NT2/D1 (cell line): Measurements from ENCODE around the gene BATF3.

Experiments
- DNase-seq: peaks from one replicate; pipeline ENCODE4 v3.0.0-alpha.2; 2011; ENCODE audit warnings: low read depth, low spot score
- H3K27me3 ChIP-seq: 2 replicates; pipeline ENCODE4 v1.6.0; 2011; ENCODE audit warnings: mild to moderate bottlenecking; ENCODE audit not compliant: insufficient read length, insufficient read depth
- H3K36me3 ChIP-seq: 2 replicates; pipeline ENCODE4 v1.6.1; 2011; ENCODE audit warnings: mild to moderate bottlenecking, low read length, mixed read lengths; ENCODE audit not compliant: insufficient read depth, insufficient read length
- H3K4me1 ChIP-seq: 2 replicates; pipeline ENCODE4 v1.5.1; 2011; ENCODE audit not compliant: insufficient read depth, insufficient read length
- H3K4me3 ChIP-seq: 2 replicates; pipeline ENCODE4 v1.5.1; 2011; ENCODE audit warnings: low read depth; ENCODE audit not compliant: insufficient read length
- H3K9ac ChIP-seq: 2 replicates; pipeline ENCODE4 v1.6.0; 2011; ENCODE audit warnings: low read depth; ENCODE audit not compliant: insufficient read length
- H3K9me3 ChIP-seq: 2 replicates; pipeline ENCODE4 v1.5.1; 2011; ENCODE audit warnings: mild to moderate bottlenecking, low read length; ENCODE audit not compliant: insufficient read depth
- SUZ12 ChIP-seq: IDR thresholded peaks from 2 replicates; pipeline ENCODE4 v1.6.1; 2011; ENCODE audit not compliant: insufficient read length, insufficient read depth; ENCODE audit errors: extremely low read depth
- YY1 ChIP-seq: IDR thresholded peaks from 2 replicates; pipeline ENCODE4 v1.6.1; 2011; ENCODE audit not compliant: insufficient read length, insufficient read depth
- ZNF274 ChIP-seq: IDR thresholded peaks from 2 replicates; pipeline ENCODE4 v1.6.1; 2011; ENCODE audit warnings: mild to moderate bottlenecking, low read depth, low read length

The BATF3 gene

GRCh38 chr1:212671342-212672031, 28.2 kb downstream of the BATF3 start:
- DNase-seq = peak; percentile 57
- Histone ChIP-seq H3K9me3 (no peaks in the 10 kb centered on the region), H3K4me3 (no peak overlapping the region), H3K9ac (no peak overlapping the region), H3K36me3 (no peaks in the 10 kb centered on the region), H3K4me1 (peaks cover 2% of the 10 kb centered on the region), H3K27me3 (peaks cover 2% of the 10 kb centered on the region)
- TF ChIP-seq SUZ12 = no peak
- no peak for TF ChIP-seq YY1
- TF ChIP-seq ZNF274 = no peak

GRCh38 chr1:212670882-212671281, 28.8 kb downstream of the BATF3 start:
- no peak overlapping the region for H3K4me3 ChIP-seq
- H3K9me3 ChIP-seq = no peaks in the 10 kb centered on the region
- DNase-seq = no peak
- peaks cover 8% of the 10 kb centered on the region for H3K27me3 ChIP-seq
- TF ChIP-seq ZNF274 (no peak), YY1 (no peak), SUZ12 (no peak)
- no peak overlapping the region for H3K9ac ChIP-seq
- peaks cover 2% of the 10 kb centered on the region for H3K4me1 ChIP-seq
- no peaks in the 10 kb centered on the region for H3K36me3 ChIP-seq

GRCh38 chr1:212670301-212670700, 29.3 kb downstream of the BATF3 start:
- no peak overlapping the region for H3K4me3 ChIP-seq
- TF ChIP-seq SUZ12 (no peak), YY1 (no peak), ZNF274 (no peak)
- H3K36me3 ChIP-seq = no peaks in the 10 kb centered on the region

GRCh38 chr1:212669600-212669999, 30.0 kb downstream of the BATF3 start:
- no peaks in the 10 kb centered on the region for H3K9me3 ChIP-seq
- H3K27me3 ChIP-seq = peaks cover 17% of the 10 kb centered on the region
- peaks cover 5% of the 10 kb centered on the region for H3K4me1 ChIP-seq
- no peak for DNase-seq
- TF ChIP-seq YY1 = no peak
- TF ChIP-seq SUZ12 = no peak
- no peak for TF ChIP-seq ZNF274
- no peaks in the 10 kb centered on the region for H3K36me3 ChIP-seq
- H3K9ac ChIP-seq = no peak overlapping the region
- H3K4me3 ChIP-seq = no peak overlapping the region

More at GRCh38 chr1:212670301-212670700, 29.3 kb downstream of the BATF3 start:
- Histone ChIP-seq H3K9me3 (no peaks in the 10 kb centered on the region), H3K9ac (no peak overlapping the region), H3K27me3 (peaks cover 12% of the 10 kb centered on the region), H3K4me1 (peaks cover 2% of the 10 kb centered on the region)
- no peak for DNase-seq

- Histone ChIP-seq H3K4me3 (no peak overlapping the region), H3K9ac (no peak overlapping the region), H3K36me3 (no peaks in the 10 kb centered on the region), H3K4me1 (peaks cover 5% of the 10 kb centered on the region), H3K9me3 (no peaks in the 10 kb centered on the region), H3K27me3 (peaks cover 18% of the 10 kb centered on the region)
- no peak for DNase-seq
- TF ChIP-seq ZNF274 = no peak
- TF ChIP-seq SUZ12 = no peak
- no peak for TF ChIP-seq YY1
Measured at GRCh38 chr1:212669102-212669501, 30.5 kb downstream of the BATF3 start.

DNA sequence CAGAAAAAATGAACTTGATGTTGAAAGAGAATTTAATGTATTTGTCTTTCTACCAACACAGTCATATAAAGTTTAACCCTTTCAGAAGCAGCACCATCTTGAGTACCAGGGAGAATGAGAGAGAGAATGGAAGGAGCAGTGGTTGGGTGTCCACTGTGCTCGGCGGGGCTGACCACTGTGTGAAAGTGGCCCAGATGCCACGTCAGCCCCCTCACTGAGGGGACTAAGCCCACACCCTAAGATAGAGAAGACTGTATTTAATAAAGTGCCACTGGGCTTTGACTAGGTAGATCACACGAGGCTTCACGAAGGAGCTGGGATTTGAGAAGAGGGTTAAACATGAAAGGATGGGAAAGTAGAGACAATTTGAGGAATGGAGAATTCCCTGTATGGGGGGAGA, 31.2 kb downstream of the BATF3 start:
- peaks cover 18% of the 10 kb centered on the region for H3K27me3 ChIP-seq
- peaks cover 5% of the 10 kb centered on the region for H3K4me1 ChIP-seq
- H3K9ac ChIP-seq = no peak overlapping the region
- no peak overlapping the region for H3K4me3 ChIP-seq
- no peaks in the 10 kb centered on the region for H3K9me3 ChIP-seq
- H3K36me3 ChIP-seq = no peaks in the 10 kb centered on the region
- no peak for DNase-seq
- TF ChIP-seq YY1 (no peak), SUZ12 (no peak), ZNF274 (no peak)

DNA sequence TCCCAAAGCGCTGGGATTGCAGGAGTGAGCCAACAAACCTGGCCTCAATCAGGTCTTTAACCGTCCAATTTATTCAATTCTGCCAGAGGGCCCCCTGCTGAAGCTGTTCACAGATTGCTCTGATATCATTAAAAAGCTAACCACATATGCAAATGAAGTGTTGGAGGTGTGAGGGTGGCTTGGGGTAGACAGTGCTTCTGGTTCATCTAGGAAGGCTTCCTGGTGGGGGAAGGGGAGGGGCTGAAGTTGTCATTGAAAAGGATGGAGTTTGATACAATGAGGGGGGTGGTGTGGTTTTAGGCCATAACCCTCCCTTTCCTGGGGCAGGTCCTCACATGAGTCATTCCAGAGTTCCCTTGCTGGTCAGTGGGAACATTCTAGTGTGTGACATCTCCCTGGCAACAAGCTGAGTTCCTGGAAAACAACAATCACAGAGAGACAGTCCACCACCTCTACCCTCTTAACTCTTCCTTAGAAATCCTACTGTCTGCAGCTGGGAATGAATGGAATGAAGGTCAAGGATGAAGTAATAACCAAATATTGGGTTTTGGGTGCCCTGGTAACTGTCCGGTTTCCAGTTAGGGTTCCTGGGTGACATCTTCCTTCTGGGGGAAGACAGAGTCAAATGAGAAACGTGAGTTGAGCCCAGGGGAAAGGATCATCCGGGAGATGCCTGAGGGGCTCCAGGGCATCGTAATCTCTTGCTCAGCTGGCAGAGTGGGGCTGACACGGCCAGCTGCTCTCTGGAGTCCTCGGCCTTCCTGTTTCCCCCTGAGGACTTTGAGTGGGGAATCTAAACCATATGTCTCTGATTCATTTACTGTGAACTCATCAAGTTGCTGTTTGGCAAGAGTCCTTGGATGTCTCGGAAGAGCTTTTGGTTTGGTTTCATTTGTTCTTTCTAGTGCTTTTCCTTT, 32.2 kb downstream of the BATF3 start:
- no peak for TF ChIP-seq YY1
- no peak for TF ChIP-seq SUZ12
- no peak for TF ChIP-seq ZNF274
- Histone ChIP-seq H3K9me3 (no peaks in the 10 kb centered on the region), H3K9ac (no peak overlapping the region), H3K36me3 (no peaks in the 10 kb centered on the region), H3K4me1 (peaks cover 5% of the 10 kb centered on the region), H3K4me3 (no peak overlapping the region), H3K27me3 (peaks cover 18% of the 10 kb centered on the region)
- DNase-seq = peak; percentile 71
